HG02678 (cell line): Measurements from ENCODE around the gene CYP27B1.

Experiments
- ATAC-seq: cut with Tn5 transposase; IDR thresholded peaks from one replicate; pipeline ENCODE4 v1.9.1; 2021; ENCODE audit warnings: mild to moderate bottlenecking, moderate library complexity; ENCODE audit not compliant: unreplicated experiment

The CYP27B1 gene

DNA sequence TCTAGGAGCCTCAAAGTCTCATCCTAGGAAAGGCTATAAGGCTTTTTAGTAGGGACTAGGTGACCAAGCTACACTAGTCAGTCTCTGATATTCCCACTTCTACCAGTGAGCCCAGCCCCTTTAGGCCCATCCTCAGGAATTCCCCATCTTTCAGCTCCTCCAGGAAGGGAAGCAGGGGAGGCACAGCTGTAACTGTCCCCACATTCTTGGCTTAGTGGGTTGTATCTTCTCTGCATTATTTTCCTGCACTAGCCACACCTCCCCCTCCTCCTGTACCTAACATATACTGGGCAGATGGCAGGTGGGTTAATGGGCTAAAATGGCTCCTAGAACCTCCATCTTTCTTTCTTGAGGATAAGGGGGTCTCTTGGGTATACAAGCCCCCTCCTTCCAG is 424 bp upstream of the CYP27B1 start:
- ATAC-seq, result no peak

DNA sequence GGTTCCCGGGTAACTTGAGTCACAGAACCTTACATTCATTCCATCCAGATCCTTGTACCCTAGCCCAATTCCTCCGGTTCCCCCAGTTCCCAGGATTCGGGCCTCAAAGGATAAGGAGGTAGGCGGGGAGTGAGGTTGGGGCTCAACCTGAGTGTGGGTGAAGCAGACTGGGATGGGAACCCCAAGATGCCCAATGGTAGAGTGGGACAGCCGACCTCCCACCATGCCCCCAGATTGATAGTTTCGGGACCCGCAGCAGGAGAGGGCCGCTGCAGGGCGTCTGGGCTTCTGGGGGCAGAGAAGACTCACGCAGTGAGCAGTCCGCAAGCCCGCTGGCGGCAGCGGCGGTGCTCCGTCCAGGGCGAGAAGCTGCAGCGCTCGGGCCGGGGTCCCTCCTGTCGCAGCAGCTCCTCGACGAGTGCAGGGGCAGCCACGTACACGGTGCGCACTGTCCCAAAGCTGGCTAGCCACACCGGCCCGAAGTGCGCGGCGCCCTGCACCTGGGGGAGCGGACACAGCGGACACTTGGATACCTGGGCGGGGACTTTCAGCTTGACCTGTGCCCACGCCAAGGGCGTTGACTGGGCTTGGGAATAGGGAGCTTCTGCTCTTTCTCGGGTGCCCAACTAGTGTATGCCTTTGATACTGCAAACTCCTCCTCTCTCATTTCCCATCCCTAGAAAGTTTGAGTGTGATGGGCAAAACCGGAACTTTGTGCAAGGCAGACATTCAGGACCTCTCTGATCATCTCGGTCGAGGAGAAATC is 997 bp downstream of the CYP27B1 start:
- no peak for ATAC-seq

DNA sequence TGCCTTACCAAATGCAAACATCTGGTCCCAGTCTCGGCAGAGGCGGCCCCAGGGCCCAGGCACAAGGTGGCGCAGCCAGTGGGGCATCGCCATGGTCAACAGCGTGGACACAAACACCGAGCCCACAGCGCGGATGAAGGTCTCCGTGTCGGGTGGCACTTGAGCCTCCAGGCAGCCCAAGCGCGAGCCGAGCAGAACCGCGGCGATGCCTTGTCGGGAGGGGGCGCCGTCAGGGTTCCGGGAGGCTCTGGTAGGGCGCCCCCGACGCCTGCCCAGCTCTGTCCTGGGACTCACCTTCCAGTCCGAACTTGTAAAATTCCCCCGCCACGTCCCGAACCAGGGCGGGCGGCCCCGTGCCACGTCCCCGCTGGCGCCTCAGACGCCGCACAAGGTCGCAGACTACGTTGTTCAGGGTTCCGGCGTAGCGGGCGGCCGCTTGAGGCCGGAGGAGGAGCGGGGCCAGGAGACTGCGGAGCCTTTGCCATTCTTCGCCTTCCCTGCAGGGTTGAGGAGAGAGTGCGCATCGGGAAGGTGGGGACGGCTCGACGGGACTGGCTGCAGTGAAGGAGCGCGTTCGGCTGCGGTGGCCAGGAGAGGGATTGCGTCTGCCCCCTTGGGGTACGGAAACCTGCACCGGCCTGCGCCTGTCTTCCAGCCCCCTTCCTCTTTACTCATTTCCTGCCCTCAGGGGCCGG is 1.7 kb downstream of the CYP27B1 start:
- ATAC-seq, result no peak

DNA sequence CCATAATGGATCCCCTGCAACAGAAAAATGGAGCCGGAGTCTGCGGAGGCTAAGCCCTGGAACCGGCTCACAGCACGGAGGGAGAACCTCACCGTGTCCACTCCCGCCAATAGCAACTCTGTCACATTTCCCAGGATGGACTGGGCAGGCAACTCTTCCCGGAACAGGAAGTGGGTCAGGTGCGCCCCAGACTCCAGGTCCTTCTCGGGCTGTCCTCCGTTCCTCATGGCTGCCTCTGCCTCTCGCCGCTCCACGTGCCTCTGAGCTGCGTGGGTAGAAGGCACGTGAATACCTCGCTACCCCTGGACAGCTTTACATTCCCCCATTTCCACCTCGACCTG is 2.2 kb downstream of the CYP27B1 start:
- no peak for ATAC-seq

DNA sequence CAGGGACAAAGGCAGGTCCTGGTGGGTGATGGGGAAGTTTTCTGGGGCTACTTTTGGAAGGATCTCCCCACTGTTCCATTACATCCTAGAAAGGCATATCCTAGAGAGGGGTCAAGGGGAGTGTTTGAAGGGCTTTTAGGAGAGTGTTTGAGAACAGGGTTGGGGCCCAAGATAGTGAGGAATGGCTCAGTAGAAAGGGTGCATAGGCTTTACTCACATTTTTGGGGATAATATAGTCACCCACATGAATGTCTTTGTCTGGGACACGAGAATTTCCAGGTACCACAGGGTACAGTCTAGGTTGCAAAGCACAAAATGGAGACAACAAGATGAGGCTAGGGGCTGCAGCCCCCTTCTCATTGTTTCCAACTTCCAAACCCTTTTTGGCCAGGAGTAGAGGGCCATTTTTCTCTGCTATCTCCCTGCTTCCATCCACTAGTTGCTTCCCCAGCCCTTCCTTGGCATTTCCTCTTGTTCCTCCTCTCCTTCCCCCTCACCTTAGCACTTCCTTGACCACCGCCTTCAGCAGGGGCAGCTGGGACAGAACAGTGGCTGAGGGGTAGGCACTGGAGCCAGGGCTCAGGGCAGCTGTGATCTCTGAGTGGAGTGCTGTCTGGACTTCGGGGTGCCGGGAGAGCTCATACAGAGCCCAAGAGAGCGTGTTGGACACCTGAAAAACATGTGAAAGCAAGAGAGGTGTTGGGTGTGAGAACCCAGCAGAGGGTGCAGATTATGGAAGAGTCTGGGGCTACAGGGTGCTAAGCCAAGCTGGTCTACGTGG is 2.8 kb downstream of the CYP27B1 start:
- ATAC-seq, result no peak

DNA sequence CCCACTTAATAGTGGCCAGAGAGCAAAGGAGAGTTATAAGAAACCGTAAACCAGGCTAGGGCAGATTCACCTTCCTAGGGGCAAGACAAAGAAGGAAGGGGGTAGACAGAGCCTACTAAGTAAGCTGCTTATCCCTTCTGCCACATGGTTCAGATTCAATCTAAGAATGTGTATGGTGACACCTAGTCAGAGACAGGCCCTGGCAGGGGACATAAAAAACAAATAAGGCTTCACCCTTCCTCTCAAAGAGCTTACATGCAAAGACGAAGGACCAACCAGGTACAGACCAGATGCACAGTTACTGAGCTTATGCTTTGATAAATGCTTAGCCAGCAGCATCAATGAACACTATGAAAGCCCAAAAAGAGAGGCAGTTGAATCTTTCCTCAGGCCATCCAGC is 4.4 kb downstream of the CYP27B1 start:
- no peak for ATAC-seq

DNA sequence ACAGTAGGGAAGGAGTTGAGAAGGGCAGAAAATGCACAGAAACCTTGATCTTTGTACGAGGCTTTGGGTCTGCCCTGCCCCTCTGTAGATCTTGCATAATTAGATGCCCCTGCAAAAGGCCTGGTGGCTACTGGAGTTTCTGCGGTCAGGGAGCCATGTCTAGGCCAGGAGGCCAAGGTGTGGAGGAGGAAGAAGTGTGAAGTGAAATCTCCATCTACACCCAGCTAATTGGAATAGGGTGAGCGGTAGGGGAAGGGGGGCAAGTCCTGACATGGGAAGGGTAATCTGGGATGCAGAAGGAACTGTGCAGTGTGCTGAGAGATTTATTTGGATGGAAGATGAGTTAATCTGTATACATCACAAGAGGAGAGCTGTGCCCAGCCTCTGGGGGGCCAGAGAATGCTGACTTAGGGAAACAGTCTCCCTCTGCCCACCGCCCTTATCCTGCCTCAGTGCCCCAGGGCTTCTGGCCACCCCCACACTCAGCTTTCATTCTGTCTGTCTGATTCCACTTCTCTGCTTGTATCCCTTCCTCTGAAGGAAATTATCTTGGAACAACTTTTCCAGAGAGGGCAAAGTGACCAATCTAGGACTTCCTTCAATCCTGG is 5.4 kb downstream of the CYP27B1 start:
- no peak for ATAC-seq

DNA sequence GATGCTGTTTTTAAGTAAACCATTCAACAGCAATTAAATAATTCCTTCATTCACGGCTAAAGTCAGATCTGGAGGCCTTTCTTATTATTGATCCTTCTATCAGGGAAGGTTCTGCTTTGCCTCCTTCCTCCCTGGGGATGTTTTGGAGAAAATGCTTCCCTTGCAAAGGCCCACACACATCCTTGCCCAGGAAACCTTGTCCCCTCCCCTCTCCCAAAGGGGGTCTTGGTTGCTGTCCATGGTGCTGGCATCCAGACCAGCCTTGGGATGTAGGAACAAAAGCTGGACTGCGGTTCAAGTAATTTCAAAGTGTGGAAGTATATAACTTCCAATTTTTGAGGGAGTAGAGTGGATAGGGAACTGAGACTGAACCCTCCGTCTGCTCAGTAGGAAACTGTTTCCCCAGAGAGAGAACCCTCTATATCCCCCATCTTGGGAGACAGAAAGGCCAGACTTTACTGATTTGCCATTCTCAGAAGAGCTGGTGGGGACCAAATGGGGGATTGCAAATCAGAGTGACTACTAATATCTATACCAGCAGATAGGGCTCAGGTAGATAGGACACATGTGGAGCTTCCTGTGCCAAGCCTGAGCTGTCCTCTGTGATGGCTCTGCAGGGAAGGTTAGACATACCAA is 6.4 kb downstream of the CYP27B1 start:
- no peak for ATAC-seq

DNA sequence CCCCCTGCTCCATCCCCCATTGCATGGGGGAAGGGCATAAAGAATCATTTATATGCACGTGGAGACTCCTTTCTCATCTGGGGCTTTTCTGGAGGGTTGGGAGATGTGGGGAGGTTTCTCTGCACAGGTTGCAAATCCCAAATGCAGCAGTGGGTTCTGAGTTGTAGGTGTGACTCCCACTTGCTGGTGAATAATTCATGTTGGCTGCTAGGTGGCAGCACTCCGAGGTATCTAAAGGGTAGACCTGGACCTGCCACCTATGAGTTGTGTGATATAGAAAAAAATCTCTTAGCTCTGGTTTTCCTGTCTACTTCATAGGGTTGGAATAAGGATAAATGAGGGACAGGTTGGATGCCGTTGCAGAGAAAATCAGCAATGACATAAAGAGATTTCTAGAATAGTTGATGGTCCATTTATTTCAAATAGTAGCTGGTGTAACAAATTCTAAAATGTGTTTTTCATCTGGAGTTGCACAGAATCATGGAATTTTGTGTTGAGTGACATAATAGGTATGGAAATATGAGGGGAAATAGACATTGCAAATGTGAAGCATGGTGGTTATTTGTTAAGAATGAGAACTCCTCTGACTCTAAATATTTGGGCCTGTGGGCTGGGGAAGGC is 7.4 kb downstream of the CYP27B1 start:
- no peak for ATAC-seq

DNA sequence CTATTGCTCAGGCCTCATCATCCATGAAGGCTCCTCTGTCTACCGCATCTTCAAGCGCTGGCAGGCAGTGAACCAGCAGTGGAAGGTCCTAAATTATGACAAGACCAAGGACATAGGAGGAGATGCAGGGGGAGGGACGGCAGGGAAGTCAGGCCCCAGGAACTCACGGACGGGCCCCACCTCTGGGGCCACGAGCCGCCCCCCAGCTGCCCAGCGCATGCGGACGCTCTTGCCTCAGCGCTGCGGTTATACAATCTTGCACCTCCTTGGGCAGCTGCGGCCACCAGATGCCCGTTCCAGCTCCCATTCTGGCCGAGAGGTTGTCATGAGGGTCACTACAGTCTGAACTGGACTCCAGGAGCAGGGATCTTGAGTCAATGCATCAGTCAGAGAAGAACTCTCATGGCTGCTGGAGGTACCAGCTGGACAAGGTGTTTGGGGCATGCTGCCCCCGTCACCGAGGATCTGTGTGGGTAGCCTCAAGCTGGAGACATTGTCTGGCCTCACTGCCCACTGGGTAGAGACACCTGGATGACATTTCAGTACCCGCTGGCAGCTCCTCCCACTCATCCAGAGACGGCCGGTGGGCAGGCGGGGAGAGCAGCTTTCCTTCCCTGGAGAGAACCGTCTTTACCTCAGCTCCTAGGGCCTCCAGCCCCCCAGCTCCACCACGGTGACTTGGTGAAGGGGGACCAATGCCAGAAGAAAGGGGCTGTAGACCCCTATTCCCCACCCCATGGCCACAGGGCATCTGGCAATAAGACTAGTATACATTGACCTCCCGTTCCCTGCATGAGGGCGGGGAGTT is 8.1 kb downstream of the CYP27B1 start:
- ATAC-seq, result no peak

DNA sequence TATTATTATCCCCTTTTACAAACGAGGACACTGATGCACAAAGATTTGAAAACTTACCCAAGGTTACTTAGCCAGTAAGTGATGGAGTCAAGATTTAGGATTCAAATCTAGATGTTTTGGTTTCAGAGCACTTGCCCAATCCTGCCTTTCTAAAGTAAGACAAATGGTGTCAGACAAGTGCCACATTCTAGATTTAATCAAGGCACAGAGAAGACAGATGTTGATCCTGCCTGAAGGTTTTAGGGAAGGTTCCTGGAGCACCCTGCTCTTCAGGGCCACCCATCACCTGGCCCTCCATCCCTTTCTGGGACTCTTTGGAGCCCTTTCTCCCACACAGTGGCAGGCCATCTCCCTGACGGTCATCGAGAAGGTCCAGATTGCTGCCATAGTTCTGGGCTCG is 9.1 kb downstream of the CYP27B1 start:
- ATAC-seq, result no peak

DNA sequence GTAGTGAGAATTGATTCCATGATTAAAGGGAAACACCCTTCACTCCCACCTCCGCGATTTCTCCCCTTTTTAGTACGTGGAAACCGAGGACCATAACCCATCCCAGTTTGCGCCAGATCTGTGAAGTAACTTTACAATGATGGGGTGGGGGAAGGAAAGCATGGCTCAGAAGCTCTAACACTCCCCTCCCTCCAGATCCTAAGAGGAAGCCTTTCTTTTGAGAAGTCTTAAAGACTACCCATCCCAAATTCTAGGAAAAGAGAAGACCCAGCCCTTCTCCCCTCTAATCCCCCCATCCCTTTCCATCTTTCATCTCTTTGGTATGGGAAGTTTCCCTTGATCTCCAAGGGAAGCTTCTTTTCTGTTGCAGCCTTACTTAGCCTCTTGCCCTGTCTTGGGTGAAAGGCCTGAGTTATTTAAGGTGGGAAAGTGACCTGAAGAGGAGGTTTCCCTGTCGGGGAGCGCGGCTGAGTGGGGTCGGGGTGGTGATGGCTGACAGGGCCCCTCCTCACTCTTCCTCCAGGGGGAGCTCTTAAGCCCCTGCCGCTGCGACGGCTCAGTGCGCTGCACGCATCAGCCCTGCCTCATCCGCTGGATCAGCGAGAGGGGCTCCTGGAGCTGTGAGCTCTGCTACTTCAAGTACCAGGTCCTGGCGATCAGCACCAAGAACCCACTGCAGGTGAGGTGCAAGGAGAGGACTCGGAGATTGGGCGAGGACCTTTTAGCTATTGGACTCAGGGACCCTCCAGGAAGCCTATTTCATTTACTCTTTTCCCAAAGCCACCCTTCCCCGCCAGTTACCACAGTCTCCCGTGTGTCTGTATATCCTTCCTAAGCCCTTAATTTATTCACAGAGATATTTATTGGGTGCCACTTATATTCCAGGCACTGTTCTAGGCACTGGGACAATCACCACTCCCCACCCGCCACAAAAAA is 10.2 kb downstream of the CYP27B1 start:
- ATAC-seq, result no peak

DNA sequence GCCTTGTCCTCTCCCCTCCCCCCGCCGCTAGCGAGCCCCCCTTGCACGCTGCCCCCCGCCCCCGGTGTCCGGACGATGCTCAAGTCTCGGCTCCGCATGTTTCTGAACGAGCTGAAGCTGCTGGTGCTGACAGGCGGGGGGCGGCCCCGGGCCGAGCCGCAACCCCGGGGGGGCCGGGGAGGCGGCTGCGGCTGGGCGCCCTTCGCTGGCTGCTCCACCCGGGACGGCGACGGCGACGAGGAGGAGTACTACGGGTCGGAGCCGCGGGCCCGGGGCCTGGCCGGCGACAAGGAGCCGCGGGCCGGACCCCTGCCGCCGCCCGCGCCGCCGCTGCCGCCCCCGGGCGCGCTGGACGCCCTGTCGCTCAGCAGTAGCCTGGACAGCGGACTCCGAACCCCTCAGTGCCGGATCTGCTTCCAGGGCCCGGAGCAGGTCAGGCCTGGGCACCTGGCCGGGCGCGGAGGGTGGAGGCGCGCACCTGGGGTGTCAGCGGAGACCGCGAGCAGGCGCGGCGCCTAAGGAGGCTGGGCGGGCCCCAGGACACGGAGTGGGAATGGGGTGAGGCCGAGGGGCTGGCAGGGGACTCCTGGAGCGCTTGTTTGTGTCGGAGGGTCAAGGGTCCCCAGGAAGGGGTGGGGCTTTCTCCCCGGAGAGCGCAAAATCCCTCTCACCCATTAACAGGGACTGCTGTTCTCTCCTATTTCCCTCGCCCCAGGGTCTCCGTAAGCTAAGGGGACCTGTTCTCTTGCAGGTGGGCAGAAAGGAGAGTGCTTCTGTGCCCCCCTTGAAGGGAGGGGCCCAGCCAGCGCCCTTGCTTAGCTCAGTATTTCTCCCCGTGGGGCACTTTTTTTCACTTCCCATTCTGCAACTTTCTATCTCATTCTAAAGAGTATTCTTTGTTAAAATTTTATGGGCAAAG is 11.2 kb downstream of the CYP27B1 start:
- ATAC-seq, result no peak

DNA sequence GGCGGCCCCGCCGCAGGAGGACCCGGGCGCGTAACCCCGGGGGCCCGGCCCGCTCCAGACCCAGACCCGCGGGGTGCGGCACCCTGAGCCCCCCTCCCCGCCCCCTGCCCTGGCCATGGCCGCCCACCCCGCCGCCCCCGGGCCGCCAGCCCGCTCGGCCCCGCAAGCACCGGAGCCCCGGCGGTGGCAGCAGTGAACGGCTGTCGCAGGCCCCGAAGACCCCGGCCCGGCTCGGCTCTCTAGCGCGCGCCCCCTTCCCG is 11.8 kb downstream of the CYP27B1 start:
- ATAC-seq, result no peak

DNA sequence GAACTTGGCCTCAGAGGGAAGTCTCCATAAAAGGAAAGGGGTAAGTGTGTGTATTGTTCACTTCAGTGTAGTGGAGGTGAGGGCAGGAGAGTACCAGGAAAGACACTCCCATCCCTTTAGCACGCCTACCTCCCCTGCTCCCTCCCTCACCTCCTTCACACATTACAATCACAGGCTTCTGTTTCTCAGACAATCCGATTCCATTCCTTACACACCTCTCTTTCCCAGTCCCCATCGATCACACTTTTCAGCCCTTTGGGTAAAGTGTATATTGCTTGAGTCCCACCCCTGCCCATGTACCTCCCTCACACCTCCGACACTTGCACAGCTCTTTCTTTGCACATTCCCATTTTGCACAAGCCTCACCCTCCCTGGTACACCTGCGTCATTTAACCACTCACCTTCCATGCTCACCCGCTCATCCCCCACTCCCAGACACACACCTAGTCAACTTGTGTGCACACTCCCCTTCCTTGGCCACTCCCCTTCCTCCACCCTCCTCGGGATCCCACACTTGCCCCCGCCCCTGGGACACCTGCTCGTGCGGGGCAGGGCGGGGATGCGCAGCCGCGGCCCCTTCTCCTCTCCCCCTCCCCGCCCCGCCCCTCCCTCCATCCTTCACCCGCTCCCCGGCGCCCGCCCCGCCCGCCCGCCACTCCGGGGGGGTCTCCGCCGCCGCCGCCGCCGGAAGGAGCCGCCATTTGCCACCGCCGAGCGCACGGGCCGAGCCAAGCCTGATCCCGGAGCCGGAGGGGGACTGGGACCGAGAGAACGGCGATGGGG is 12.3 kb downstream of the CYP27B1 start, which contains the start of gene MARCHF9:
TSS of gene MARCHF9 (plus strand) at position 693 of the 783 bp plus-strand sequence. CDS start 426 bp downstream, outside the sequence.
- ATAC-seq, result peak; percentile 37

DNA sequence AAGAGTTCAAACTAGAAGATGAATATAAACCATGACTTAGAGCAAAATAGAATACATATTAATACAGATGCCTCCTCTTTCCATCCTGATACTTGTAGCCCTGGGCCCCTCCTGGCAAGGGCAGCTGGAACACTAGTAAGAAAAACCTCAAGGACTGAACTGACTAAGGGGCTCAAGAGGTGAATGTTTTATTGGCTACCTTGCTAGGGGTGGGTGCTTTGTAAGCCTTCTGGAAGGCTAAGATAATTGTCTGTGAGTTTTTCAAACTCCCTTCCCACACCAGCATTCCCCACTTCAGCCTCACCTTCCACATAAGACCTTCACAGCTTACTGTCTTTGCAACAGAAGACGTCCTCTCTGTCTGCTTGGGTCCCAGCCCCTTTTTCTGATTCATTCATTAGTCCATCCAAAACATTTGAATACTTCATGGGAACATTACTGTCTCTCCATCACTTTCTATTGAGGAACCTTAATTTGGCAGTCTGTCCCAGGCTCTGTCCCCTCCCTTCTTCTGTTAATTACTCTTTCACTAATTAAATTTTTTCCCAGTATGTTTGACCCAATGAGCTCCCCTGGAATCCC is 13.0 kb downstream of the CYP27B1 start:
- no peak for ATAC-seq

DNA sequence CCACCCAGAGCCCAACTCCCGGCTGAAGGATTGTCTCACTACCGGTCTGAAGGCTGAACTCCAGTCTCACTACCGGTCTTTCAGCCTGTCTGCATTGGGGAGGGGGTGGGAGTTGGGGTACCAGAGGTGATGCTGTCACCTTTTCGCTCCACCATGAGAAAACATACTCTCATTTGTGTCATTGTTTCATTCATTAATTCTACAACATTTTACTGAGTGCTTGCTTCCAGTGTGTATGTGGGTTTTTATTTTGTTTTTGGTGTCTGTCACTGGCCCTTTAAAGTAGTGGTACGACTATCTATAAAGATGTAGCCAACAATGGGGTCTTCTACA is 14.2 kb downstream of the CYP27B1 start:
- no peak for ATAC-seq
